AG10803 (cell line): ENCODE results near the gene CMC2.

Experiments
- DNase-seq: peaks from one replicate; pipeline ENCODE4 v3.0.0; 2010; ENCODE audit warnings: low read depth
- H3K4me3 ChIP-seq: 2 replicates; pipeline ENCODE4 v1.5.1; 2011; ENCODE audit warnings: mild to moderate bottlenecking, low read length, control low read depth
- TF ChIP-seq, protein P1 (sequence below): conservative IDR thresholded peaks from 2 replicates; pipeline ENCODE4 v1.5.1; 2011; ENCODE audit warnings: mild to moderate bottlenecking, low read length, control low read depth, inconsistent platforms

The CMC2 gene

DNA sequence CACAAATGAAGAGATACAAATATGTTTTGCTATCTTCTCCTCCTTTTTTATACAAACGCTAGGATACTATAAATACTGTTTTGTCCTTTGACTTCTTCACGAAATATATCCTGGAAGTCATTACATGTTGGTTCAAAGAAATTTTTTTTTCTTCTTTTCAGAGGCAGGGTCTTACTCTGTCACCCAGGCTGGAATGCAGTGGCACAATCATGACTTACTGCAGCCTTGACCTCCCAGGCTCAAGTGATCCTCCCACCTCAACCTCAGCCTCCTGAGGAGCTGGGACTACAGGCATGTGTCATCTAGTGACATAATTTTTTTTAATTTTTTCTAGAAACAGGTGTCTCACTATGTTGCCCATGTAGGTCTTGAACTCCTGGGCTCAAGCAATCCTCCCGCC is 16.1 kb downstream of the CMC2 start:
- H3K4me3 ChIP-seq, result no peak overlapping the region
- no peak for DNase-seq
- TF ChIP-seq, protein P1, sequence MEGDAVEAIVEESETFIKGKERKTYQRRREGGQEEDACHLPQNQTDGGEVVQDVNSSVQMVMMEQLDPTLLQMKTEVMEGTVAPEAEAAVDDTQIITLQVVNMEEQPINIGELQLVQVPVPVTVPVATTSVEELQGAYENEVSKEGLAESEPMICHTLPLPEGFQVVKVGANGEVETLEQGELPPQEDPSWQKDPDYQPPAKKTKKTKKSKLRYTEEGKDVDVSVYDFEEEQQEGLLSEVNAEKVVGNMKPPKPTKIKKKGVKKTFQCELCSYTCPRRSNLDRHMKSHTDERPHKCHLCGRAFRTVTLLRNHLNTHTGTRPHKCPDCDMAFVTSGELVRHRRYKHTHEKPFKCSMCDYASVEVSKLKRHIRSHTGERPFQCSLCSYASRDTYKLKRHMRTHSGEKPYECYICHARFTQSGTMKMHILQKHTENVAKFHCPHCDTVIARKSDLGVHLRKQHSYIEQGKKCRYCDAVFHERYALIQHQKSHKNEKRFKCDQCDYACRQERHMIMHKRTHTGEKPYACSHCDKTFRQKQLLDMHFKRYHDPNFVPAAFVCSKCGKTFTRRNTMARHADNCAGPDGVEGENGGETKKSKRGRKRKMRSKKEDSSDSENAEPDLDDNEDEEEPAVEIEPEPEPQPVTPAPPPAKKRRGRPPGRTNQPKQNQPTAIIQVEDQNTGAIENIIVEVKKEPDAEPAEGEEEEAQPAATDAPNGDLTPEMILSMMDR, result no peak

DNA sequence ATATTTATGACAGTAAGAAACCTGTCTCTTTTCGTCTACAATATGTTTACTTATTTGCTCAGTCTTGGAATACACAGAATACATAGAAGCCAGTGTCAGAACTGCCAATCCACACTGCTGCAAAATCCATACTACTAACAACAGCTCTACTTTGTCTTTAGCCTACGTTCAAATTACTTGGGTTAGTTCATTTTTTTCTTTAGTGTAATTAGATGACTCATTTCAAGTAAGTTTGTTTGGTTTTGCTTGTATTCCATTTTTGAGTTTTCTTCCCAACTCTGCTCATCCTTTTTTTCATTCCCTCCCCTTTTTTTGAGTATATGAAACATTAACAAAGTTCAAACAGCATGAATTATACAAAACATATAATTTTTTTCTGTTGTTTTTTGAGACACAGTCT is 16.9 kb downstream of the CMC2 start:
- no peak for DNase-seq
- H3K4me3 ChIP-seq, result no peak overlapping the region
- TF ChIP-seq, protein P1, result no peak

DNA sequence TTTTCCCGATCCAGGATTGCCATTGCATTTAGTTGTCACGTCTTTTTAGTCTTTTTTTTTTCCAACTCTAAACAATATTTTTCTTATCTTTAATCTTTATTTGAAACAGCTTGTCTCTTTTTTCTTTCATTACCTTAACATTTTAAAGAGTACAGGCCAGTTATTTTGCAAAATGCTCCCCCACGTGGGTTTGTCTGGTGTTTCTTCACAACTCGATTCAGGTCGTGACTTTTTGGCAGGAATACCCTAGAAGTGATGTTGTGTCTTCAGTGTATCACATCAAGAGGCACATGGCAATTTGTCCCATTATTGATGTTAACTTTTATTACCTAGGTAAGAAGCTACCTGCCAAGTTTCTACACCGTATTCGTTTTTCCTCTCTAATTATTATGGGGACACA is 17.9 kb downstream of the CMC2 start:
- H3K4me3 ChIP-seq, result no peak overlapping the region
- TF ChIP-seq, protein P1, result no peak
- no peak for DNase-seq

DNA sequence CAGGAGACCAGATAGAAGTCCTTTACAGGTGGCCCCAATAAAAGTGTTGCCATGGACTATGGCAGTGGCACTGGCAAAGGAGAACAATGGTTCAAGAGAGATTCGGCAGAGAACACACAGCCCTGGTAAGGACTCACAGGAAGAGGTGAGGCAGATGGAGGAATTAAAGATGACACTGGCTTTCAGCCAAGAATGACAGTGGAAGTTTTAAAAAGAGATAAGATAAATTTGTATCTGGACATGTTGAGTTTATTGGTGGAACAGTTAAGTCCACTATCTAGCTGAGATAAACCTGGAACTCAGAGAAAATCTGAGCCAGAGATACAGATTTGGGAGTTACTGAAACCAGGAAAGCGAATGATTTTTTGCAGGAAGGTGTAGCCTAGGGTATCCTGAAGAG is 20.1 kb downstream of the CMC2 start:
- TF ChIP-seq, protein P1, result no peak

DNA sequence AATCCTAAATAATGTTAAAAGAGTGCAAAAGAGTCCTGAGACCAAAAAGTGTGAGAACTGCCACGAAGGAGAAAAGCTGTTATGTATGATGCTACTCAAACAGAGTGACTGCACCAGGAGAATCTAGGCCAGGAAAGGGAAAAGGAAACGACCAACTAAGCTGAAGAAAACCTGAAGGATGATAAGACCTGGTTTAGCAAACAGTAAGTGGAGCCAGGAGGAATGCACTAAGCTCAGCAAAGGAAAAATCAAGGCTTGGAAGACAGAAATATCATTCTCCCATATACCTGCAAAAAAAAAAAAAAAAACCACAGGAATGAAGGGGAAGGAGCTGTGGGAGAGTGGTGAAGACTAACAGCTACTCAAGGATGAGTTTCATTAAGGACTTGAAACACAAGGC is 21.1 kb downstream of the CMC2 start:
- TF ChIP-seq, protein P1, result no peak

More for the DNA sequence above, 20.1 kb downstream of the CMC2 start:
- DNase-seq, result no peak
- no peak overlapping the region for H3K4me3 ChIP-seq

DNA sequence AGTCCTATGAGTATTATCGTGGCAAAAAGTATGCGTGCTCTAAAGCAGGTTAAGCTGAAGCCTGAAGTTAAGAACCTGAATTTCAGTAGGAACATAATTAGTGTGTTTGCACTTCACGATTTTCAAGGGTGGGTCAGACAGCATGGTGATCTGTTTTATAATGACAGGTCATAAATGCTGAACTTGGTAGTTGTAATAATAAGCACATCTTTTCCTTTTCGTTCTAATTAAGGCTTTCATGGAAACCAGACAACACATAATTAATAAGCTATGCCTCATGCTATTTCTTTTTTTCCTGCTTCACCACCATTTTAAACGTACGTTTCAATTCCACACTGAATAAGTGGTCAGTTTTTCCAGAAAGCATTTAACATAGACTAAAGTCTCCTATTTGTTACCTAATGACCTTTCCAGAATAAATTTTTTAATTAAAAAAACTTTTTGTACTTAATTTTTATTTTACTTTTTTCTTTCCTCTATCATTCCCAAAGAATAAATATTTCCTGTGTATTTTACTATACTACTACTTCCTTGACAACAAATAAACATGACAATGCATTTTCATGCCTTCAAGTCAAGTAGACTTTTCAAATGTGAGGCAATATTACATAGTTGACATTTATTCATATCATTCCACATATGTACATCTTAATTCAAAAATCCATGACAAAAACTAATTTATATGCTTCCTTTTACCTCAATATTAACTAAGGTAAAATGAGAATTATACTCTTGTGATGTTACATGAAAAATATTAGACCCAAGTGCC is 22.4 kb downstream of the CMC2 start:
- H3K4me3 ChIP-seq, result no peak overlapping the region
- TF ChIP-seq, protein P1, result no peak
- DNase-seq, result no peak

More for the DNA sequence above, 21.1 kb downstream of the CMC2 start:
- no peak overlapping the region for H3K4me3 ChIP-seq
- DNase-seq, result no peak

DNA sequence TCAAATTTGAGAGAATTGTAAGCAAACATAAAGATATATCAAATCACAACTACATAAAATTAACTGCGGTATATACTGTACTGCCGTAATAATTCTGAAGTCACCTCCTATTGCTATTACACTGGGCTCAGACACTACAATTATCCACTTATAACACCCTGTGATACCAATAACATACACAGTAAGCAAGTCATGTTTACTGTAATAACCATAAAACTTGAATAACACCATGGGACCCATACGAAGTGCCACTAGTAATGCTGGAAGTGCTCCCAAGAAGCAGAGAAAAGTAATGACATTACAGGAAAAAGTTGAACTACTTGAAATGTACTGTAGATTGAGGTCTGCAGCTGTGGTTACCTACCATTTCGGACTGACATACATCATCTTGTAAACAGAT is 24.0 kb downstream of the CMC2 start:
- no peak overlapping the region for H3K4me3 ChIP-seq
- TF ChIP-seq, protein P1, result no peak
- no peak for DNase-seq
